T-helper 17 cell (primary cell): Measurements from ENCODE around the gene EMC7. TPM values are rescaled to one million over a fixed set of nuclear protein-coding genes. Genes with fewer than 3 reads are reported as not detected.
A peak's percentile ranks its signal among the peaks of the same experiment; 100 is the strongest.
"Not testable (repeated sequence)": the region's sequence is repeated elsewhere in the genome, so short reads cannot be mapped to it uniquely, and the experiment has no call there.

ENCODE experiments used
- ATAC-seq: fragments of 150-1000 bp; cut with Tn5 transposase; 2 replicates; pipeline ENCODE4 v1.10.0; 2021; ENCODE audit warnings: mild to moderate bottlenecking, moderate library complexity
- DNase-seq, 3 donors: peaks; one replicate each; pipeline versions ENCODE4 v3.0.0 to v3.0.0-alpha.2; 2020 to 2021
- H3K9me3 ChIP-seq: one replicate; pipeline ENCODE4 v1.7.0; 2013; ENCODE audit warnings: low read length, mild to moderate bottlenecking; ENCODE audit not compliant: control insufficient read depth, poor library complexity, severe bottlenecking
- H3K27ac Mint-ChIP-seq: one replicate; pipeline ENCODE4 v1.8.0; 2022; ENCODE audit warnings: mild to moderate bottlenecking, moderate library complexity, mixed read lengths
- H3K27me3 Mint-ChIP-seq: one replicate; pipeline ENCODE4 v1.8.0; 2022; ENCODE audit warnings: mixed read lengths
- H3K36me3 Mint-ChIP-seq: one replicate; pipeline ENCODE4 v1.8.0; 2022; ENCODE audit warnings: low read depth, mixed read lengths
- H3K4me1 Mint-ChIP-seq: one replicate; pipeline ENCODE4 v1.8.0; 2022; ENCODE audit warnings: mild to moderate bottlenecking, mixed read lengths
- H3K4me3 Mint-ChIP-seq: one replicate; pipeline ENCODE4 v1.8.0; 2022; ENCODE audit warnings: mild to moderate bottlenecking, moderate library complexity, mixed read lengths
- total RNA-seq, 4 donors: library from RNA in 2 of 4; stranded (reverse) in 2 of 4; gene quantifications; one replicate each; pipeline ENCODE4 v1.2.3 and lab custom pipeline; 2022 to 2026

Gene EMC7
- total RNA-seq (10 to 100 TPM; 43.0 to 50.4 TPM), total RNA-seq (lab: John Stamatoyannopoulos, UW) (25.6 to 28.0 reads per million in 2 donors)

DNA sequence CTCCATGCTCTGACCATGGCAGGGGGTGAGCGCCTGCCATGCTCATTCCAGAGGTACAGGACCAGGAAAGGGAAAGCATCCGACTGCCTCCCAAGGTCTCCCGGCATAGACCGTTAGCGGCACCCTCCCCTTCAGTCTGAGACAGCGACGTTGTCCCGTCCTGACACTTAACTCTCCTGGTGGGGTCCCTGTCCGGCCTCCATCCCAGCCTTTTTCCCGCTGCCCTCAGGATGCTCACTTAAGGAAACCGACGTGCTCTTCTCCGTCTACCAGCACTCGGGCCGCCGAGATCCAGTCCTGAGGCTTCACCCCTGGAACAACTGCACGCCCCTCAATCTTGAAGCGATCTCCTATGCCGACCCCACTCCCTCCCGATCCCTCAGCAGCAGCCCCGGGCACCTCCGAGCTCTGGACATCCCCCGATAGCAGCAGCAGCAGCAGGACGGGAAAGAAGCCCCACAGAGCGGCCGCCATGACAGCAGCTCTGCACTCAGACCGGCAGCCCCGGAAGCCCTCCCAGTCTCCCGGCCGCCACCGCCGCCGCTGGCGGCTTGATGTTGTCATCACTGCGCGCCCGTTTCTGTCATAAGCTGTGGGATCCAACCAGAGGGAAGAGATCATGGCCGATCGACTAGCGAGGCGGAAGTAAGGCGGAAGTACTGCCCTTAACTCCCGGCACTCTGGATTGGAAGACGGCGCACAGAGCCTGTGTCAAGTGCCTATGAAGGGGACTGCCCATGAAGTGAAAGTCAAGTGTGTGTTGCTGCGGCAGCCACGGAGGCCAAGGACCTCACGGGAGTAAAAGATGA is at the start of gene EMC7, which contains the start of gene PGBD4:
Gene EMC7 (minus strand): TSS at position 497 of the 809 bp plus-strand sequence. CDS start 23 bp downstream, at position 474.
Gene PGBD4 (plus strand): TSS at position 718 of the 809 bp plus-strand sequence. CDS start 449 bp downstream, outside the sequence.
- peak within 1 kb of the TSS; percentile 99 for H3K27ac Mint-ChIP-seq
- H3K4me1 Mint-ChIP-seq = peaks cover 27% of the 10 kb centered on the region

DNA sequence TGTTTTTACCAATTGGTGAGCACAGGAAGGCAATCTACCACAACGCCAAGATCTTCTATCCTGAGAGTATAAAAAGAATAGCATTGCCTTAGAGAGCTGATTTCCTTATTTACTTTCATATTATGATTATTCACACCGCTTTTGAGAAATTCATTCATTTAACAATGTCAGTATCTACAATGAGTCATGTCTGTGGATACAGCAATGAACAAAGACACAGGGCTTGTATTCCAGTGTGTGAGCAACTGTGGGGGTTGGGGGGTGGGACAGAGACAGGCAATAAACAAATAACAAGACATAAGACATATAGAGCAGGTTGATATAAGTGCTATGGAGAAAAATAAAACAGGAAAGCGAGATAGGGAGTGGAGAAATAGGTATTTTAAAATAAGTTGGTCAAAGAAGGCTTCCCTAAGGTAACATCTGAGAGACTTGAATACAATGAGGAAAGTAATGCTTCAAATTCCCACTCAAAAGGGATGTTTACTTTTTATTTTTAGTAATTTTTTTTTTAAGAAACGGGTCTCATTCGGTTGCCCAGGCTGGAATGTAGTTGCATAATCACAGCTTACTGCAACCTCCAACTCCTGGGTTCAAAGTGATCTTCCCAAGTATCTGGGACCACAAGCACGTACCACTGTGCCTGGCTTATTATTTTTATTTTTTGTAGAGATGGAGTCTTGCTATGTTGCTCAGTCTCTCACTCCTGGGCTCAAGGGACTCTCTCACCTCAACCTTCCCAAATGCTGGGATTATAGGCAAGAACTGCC is 45.9 kb upstream of the EMC7 start:
- H3K4me1 Mint-ChIP-seq = no peaks in the 10 kb centered on the region
- H3K36me3 Mint-ChIP-seq = peaks cover 2% of the 10 kb centered on the region
- DNase-seq (no peak), ATAC-seq (no peak)
- no peaks in the 10 kb centered on the region for H3K27me3 Mint-ChIP-seq
- H3K9me3 ChIP-seq = no peaks in the 10 kb centered on the region
- no peak overlapping the region for H3K4me3 Mint-ChIP-seq
- peak overlapping the region; percentile 49 for H3K27ac Mint-ChIP-seq

More for the DNA sequence above, at the start of gene EMC7, which contains the start of gene PGBD4:
- Mint-ChIP-seq H3K27me3 (no peaks in the 10 kb centered on the region), H3K36me3 (peaks cover 3% of the 10 kb centered on the region), H3K4me3 (peak within 1 kb of the TSS; percentile 99)
- DNase-seq (peak; percentile 95 to 99 (median 97)), ATAC-seq (peak; percentile 97)
- no peaks in the 10 kb centered on the region for H3K9me3 ChIP-seq

DNA sequence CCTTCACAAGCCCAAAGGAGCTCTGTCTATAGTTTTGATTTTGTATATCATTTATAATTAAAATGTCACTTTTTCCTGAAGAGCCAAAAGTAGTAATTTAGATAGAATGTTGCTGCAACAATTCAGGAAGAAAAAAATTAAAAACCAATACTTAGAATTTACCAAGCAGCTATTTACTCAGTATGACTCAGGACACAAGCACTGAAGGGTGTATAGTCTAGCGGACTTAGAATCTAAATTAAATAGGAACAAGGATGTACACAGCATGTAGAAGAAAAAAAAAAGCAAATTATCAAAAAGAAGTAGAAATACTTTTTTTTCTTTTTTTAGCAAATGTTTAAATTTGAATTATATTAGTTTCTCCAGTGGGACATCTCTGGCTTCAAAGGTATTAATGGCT is 31.8 kb upstream of the EMC7 start:
- H3K9me3 ChIP-seq = no peaks in the 10 kb centered on the region
- Mint-ChIP-seq H3K27ac (no peak overlapping the region), H3K27me3 (no peaks in the 10 kb centered on the region), H3K4me1 (no peaks in the 10 kb centered on the region), H3K4me3 (no peak overlapping the region), H3K36me3 (no peaks in the 10 kb centered on the region)
- DNase-seq = no peak
- no peak for ATAC-seq

DNA sequence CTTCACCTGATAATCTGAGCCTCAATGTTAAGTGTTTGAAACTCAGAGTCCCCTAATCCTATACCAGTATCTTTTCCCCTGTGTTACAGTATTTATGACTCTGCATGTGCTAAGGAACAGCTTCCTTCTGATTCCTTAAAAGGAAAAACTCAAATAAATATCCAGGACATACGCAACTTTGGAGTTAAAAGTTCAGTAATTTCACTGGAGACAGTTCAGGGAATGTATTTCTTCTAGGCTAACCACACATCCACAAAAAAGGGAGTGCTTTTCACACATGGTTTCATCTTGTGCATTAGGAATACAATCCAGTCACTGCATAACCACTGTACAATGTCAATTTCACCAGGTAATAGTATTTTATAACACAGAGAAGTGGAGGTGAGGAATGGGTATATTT is 31.2 kb upstream of the EMC7 start:
- Mint-ChIP-seq H3K27me3 (no peaks in the 10 kb centered on the region), H3K36me3 (no peaks in the 10 kb centered on the region), H3K4me3 (no peak overlapping the region), H3K4me1 (no peaks in the 10 kb centered on the region), H3K27ac (no peak overlapping the region)
- no peaks in the 10 kb centered on the region for H3K9me3 ChIP-seq
- DNase-seq = no peak
- no peak for ATAC-seq

DNA sequence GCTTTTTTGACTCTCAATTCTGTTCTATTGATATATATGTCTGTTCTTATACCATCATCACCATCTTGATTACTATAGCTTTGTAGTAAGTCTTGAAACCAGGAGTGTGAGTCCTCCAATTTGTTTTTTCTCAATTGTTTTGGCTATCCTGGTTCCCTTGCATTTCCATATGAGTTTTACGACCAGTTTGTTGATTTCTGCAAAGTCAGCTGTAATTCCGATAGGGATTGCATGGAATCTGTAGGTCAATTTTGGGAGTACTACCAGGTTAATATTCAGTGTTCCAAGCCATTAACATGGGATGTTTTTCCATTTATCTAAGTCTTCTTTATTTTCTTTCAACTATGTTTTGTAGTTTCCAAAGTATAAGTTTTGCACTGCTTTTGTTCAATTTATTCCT is 27.2 kb upstream of the EMC7 start:
- no peak overlapping the region for H3K4me3 Mint-ChIP-seq
- ATAC-seq = no peak

DNA sequence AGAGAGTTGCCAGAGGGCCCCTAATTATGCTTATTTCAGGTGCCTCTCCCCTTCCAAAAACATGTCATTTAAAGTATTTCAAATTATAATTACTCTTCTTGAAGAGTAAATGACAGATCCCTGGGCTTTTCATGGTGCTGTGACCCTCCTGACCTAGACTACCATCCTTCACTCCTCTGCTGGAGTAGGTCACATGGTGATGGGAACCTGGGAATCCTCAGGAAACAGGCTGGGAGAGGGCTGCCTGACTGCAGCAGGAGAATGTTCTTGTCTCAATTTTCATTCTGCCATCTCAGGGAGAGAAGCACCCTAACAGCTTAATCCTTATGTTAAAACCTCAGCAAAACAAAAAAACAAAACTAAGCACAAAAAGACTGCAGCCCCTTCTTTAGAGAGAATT is 24.9 kb upstream of the EMC7 start:
- H3K27ac Mint-ChIP-seq = no peak overlapping the region
- DNase-seq (no peak), ATAC-seq (no peak)
- no peaks in the 10 kb centered on the region for H3K9me3 ChIP-seq
- no peaks in the 10 kb centered on the region for H3K36me3 Mint-ChIP-seq
- no peak overlapping the region for H3K4me3 Mint-ChIP-seq
- no peaks in the 10 kb centered on the region for H3K4me1 Mint-ChIP-seq
- no peaks in the 10 kb centered on the region for H3K27me3 Mint-ChIP-seq

More for the DNA sequence above, 27.2 kb upstream of the EMC7 start:
- H3K9me3 ChIP-seq = no peaks in the 10 kb centered on the region
- no peaks in the 10 kb centered on the region for H3K4me1 Mint-ChIP-seq
- no peaks in the 10 kb centered on the region for H3K27me3 Mint-ChIP-seq
- DNase-seq = no peak
- H3K27ac Mint-ChIP-seq = no peak overlapping the region
- no peaks in the 10 kb centered on the region for H3K36me3 Mint-ChIP-seq

DNA sequence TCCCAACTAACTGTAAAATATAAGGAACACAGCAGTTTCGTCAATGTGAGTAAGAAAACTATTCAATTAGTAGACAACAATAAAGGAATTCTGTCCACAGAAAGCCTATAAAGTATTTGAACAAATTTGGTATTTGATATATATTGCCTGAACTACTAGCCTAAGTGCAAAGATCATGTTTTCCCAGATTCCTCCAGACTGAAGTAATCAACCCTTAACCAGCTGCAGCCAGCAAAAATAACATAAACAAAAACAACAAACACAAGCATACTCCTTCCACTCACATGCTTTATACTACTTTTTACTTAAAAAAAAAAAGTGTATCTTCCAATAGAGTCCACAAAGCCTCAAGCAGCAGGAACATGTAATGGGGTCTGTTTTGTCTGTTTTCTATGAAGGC is 24.3 kb upstream of the EMC7 start:
- H3K27me3 Mint-ChIP-seq = no peaks in the 10 kb centered on the region
- no peaks in the 10 kb centered on the region for H3K36me3 Mint-ChIP-seq
- H3K9me3 ChIP-seq = no peaks in the 10 kb centered on the region
- no peak overlapping the region for H3K4me3 Mint-ChIP-seq
- H3K4me1 Mint-ChIP-seq = no peaks in the 10 kb centered on the region
- ATAC-seq = no peak
- no peak for DNase-seq
- H3K27ac Mint-ChIP-seq = no peak overlapping the region

DNA sequence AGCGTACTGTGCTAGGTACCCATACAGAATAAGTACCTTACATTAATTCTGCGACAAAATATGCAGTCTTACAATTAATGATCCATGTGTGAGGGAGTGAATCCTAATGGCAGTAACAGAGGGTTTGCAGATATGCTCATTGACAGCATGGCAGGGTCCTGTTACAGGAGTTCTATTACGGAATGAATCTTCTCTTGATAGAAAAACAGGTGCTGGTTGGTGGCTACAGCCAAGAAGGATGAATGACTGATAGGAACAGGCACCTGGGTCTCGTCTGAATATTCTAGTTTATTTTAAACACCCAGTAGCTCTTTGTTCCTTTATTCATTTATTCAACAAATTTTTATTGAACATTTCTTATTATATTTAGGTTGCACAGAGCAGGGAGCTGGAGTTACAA is 23.0 kb upstream of the EMC7 start:
- no peaks in the 10 kb centered on the region for H3K4me1 Mint-ChIP-seq
- H3K27ac Mint-ChIP-seq = no peak overlapping the region
- H3K4me3 Mint-ChIP-seq = no peak overlapping the region
- H3K9me3 ChIP-seq = no peaks in the 10 kb centered on the region
- no peaks in the 10 kb centered on the region for H3K36me3 Mint-ChIP-seq
- no peak for ATAC-seq
- no peak for DNase-seq
- no peaks in the 10 kb centered on the region for H3K27me3 Mint-ChIP-seq

DNA sequence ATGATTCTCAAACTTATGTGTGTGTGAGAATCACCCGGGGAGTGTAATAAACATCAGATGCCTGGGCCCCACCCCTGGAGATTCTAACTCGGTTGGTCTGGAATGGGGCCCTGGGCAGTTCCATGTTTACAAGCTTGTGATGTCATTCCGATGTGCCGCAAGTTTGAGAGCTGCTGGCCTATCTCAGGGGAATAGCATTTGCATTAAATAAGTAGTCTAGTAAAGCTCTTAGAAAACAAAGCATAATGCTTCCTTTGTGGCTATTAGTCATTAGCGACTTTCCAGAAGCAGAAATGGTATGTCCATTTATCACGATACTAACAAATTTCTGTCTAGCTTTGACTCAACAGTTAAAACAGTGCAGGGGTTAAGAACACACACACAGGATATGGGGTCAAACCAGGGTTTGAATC is 21.1 kb upstream of the EMC7 start:
- no peaks in the 10 kb centered on the region for H3K36me3 Mint-ChIP-seq
- no peaks in the 10 kb centered on the region for H3K27me3 Mint-ChIP-seq
- no peak overlapping the region for H3K4me3 Mint-ChIP-seq
- H3K27ac Mint-ChIP-seq = no peak overlapping the region
- DNase-seq (no peak), ATAC-seq (no peak)
- H3K9me3 ChIP-seq = no peaks in the 10 kb centered on the region
- no peaks in the 10 kb centered on the region for H3K4me1 Mint-ChIP-seq

DNA sequence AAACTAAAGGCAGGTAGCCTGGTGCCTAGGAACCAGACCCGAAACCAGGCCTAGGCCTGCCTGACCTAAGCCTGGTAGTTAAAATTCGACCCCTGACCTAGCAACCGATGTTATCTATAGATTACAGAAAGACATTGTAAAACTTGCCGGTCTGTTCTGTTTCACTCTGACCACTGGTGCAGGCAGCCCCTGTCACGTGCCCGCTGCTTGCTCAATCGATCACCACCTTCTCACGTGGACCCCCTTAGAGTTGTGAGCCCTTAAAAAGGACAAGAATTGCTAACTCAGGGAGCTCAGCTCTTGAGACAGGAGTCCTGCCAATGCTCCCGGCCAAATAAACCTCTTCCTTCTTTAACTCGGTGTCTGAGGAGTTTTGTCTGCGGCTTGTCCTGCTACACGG is 20.1 kb upstream of the EMC7 start:
- not testable (repeated sequence) for ATAC-seq, H3K9me3 ChIP-seq, H3K4me3 Mint-ChIP-seq, H3K27me3 Mint-ChIP-seq, H3K36me3 Mint-ChIP-seq, H3K27ac Mint-ChIP-seq, DNase-seq, H3K4me1 Mint-ChIP-seq

DNA sequence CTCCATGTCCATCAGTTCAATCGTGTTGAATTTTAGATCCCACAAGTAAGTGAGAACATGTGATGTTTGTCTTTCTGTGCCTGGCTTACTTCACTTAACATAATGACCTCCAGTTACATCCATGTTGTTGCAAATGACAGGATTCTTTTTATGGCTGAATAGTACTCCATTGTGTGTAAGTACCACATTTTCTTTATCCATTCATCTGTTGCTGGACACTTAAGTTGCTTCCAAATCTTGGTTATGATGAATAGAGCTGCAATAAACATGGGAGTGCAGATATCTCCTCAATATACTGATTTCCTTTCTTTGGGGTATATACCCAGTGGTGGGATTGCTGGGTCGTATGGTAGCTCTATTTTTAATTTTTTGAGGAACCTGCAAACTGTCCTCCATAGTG is 18.8 kb upstream of the EMC7 start:
- not testable (repeated sequence) for ATAC-seq, DNase-seq, H3K36me3 Mint-ChIP-seq, H3K9me3 ChIP-seq, H3K27ac Mint-ChIP-seq, H3K4me3 Mint-ChIP-seq, H3K4me1 Mint-ChIP-seq
- H3K27me3 Mint-ChIP-seq = peaks cover 10% of the 10 kb centered on the region

DNA sequence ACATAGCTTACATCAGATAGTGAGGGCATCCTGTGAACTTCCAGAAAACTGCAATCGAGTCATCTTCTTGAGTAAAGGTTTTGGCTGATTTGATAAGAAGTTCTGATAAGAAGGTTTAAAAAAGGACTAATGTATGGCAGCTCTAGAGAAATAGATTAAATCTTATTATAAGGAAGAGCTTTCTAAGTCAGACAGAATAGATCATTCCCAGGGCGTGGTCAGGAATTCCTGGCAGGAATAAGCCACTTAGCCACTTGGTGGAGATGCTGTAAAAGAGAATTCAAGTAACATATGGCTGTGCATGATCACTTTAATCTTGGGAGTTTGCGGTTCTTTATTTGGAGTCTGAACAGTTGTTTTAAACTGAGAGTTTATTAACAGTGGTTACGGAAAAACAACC is 17.6 kb upstream of the EMC7 start:
- DNase-seq = no peak
- H3K27ac Mint-ChIP-seq = no peak overlapping the region
- H3K36me3 Mint-ChIP-seq = peaks cover 3% of the 10 kb centered on the region
- no peaks in the 10 kb centered on the region for H3K9me3 ChIP-seq
- no peak overlapping the region for H3K4me3 Mint-ChIP-seq
- no peak for ATAC-seq
- H3K27me3 Mint-ChIP-seq = peaks cover 18% of the 10 kb centered on the region
- H3K4me1 Mint-ChIP-seq = no peaks in the 10 kb centered on the region

DNA sequence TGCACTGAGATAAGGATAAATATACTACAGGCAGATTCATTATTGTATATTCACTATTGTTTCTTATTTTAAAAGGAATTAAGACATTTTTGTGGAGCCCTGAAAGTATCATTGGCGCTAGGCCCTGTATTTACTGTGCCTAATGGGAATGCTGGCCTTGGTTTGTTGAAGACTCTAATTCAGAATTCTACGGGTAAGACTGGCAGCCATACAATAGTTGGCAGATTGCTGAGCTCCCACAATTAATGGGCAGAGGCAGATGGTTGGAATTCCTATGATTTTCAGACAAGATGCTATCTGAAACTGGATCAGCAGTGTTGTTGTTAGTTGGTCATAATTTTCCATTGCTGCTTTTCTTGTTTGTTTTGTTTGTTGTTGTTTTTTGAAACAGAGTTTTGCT is 15.0 kb upstream of the EMC7 start:
- no peak for ATAC-seq
- no peaks in the 10 kb centered on the region for H3K9me3 ChIP-seq
- H3K27ac Mint-ChIP-seq = no peak overlapping the region
- DNase-seq = no peak
- H3K4me3 Mint-ChIP-seq = no peak overlapping the region
- peaks cover 3% of the 10 kb centered on the region for H3K36me3 Mint-ChIP-seq
- peaks cover 24% of the 10 kb centered on the region for H3K27me3 Mint-ChIP-seq
- H3K4me1 Mint-ChIP-seq = no peaks in the 10 kb centered on the region
